ENCODE results near the gene KRTAP10-6.

The KRTAP10-6 gene

DNA sequence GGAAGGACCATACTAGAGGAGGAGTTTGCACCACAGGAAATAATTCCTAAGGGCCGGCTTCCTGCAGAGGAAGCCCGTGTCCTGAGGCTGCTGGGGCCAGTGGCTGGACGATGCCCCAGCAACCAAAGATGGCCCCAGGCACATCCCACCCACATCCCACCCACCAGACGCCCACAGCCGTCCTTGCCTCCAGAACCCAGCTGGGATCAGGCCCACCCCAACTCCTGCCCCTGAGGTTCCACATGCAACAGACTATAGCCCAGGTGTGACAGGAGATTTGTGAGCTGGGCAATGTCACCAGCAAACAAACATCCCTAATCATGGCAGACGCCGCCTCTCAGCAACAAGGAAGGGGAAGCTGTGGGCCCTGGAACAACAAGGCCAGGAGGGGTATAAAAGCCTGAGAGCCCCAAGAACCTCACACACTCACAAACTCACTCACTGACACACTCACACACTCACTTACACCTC lies 34.4 kb upstream of the KRTAP10-6 start, which contains the start of gene KRTAP10-9:
Gene KRTAP10-9, plus strand, starts transcription at position 421 of the 471 bp plus-strand sequence. CDS start 79 bp downstream, outside the sequence.
- Mint-ChIP-seq H3K36me3 (peaks cover 32% of the 10 kb centered on the region), H3K4me1 (peaks cover 12% of the 10 kb centered on the region), H3K9me3 (peaks cover 49% of the 10 kb centered on the region), H3K27ac (no peak within 1 kb of the TSS), H3K27me3 (peaks cover 18% of the 10 kb centered on the region), H3K4me3 (no peak within 1 kb of the TSS)
- DNase-seq = no peak
- CTCF ChIA-PET = no interaction called here

DNA sequence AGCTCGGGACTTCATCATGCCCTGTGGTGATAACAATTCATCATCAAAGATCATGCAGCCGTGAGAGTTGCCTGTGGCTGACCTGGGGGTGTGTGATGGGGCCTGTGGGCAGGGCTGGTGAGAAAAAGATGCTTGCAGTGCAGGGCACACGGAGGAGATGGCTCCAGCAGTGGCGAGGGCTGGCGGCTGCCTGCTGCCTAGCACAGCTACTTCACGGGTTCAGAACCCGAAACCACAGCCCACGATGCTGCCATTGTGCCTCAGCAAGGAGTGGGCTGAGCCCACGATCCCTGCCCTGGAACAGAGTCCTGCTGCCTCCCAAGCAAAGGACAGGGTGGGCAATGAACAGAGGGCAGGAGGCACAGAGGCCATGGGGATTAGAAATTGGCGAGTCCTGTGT lies 34.0 kb upstream of the KRTAP10-6 start:
- H3K4me3 Mint-ChIP-seq = no peak overlapping the region
- peaks cover 18% of the 10 kb centered on the region for H3K27me3 Mint-ChIP-seq
- DNase-seq = no peak
- peaks cover 31% of the 10 kb centered on the region for H3K36me3 Mint-ChIP-seq
- H3K27ac Mint-ChIP-seq = no peak overlapping the region
- H3K9me3 Mint-ChIP-seq = peaks cover 48% of the 10 kb centered on the region
- peaks cover 12% of the 10 kb centered on the region for H3K4me1 Mint-ChIP-seq
- CTCF ChIA-PET = no interaction called here

DNA sequence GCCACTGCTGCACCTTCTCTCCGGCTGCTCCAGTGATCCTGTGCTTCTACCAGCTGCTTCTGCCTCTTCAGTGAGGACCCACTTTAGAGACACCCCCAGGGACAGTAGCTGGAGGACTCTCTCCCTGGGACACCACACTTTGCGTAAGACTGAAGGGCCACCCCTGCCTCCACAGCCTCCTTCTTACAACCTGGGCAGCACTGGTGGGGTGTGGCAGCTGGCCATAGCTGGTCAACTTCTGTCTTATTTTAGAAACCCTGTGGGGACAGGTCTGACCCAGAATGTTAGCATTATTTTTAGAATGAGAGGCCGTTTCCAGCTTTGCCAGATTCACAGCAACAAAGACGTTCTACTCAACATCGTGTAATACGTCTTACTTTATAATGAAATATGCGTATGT lies 33.5 kb upstream of the KRTAP10-6 start:
- DNase-seq = no peak
- no peak overlapping the region for H3K27ac Mint-ChIP-seq
- H3K27me3 Mint-ChIP-seq = peaks cover 18% of the 10 kb centered on the region
- peaks cover 29% of the 10 kb centered on the region for H3K36me3 Mint-ChIP-seq
- CTCF ChIA-PET = no interaction called here
- peaks cover 12% of the 10 kb centered on the region for H3K4me1 Mint-ChIP-seq
- peaks cover 45% of the 10 kb centered on the region for H3K9me3 Mint-ChIP-seq
- no peak overlapping the region for H3K4me3 Mint-ChIP-seq

DNA sequence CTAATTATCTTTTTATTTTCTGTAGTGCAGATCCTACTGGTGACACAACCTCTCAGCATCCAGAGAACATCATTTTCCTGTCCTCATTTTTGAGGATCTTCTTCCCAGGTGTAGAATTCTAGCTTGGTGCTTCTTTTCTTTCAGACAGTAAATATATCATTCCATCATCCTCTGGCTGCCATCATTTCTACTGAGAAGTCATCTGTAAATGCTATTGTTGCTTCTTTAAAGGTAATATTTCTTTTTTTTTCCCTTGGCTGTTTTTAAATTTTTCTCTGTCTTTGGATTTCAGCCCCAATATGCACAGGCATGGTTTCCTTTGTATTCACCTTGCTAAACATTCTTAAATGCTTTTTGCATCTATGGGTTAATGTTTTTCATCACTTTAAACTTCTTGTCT lies 31.3 kb upstream of the KRTAP10-6 start:
- CTCF ChIA-PET = interaction anchor here (1.0 kb wide), 1 partner anchor 31 kb away, joined by 3 read pairs; the partner anchor contains the start of gene KRTAP12-4
- H3K27me3 Mint-ChIP-seq = peaks cover 12% of the 10 kb centered on the region
- no peak for DNase-seq
- H3K4me3 Mint-ChIP-seq = no peak overlapping the region
- H3K4me1 Mint-ChIP-seq = peaks cover 16% of the 10 kb centered on the region
- peaks cover 40% of the 10 kb centered on the region for H3K36me3 Mint-ChIP-seq
- no peak overlapping the region for H3K27ac Mint-ChIP-seq
- peaks cover 54% of the 10 kb centered on the region for H3K9me3 Mint-ChIP-seq

DNA sequence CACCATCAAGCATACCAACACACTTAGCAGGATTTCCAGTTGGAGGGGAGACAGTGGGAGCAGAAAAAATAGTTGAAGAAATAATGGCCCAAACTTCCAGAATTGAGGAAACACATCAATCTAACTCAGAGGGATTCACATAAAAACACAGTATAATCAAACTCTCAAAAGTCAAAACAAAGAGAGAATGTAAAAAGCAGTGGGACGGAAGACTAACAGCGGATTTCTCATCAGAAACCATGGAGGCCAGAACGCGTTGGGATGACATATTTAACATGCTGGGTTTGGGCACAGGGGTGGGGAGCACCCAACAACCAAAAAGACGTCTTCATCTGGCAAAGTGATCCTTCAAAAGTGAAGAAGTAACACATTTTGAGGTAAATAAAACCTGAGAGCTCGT lies 27.6 kb upstream of the KRTAP10-6 start:
- DNase-seq = no peak
- peaks cover 55% of the 10 kb centered on the region for H3K9me3 Mint-ChIP-seq
- no peak overlapping the region for H3K4me3 Mint-ChIP-seq
- H3K27me3 Mint-ChIP-seq = peaks cover 10% of the 10 kb centered on the region
- H3K36me3 Mint-ChIP-seq = peaks cover 44% of the 10 kb centered on the region
- H3K27ac Mint-ChIP-seq = peak overlapping the region; percentile 91
- peaks cover 39% of the 10 kb centered on the region for H3K4me1 Mint-ChIP-seq
- CTCF ChIA-PET = no interaction called here

DNA sequence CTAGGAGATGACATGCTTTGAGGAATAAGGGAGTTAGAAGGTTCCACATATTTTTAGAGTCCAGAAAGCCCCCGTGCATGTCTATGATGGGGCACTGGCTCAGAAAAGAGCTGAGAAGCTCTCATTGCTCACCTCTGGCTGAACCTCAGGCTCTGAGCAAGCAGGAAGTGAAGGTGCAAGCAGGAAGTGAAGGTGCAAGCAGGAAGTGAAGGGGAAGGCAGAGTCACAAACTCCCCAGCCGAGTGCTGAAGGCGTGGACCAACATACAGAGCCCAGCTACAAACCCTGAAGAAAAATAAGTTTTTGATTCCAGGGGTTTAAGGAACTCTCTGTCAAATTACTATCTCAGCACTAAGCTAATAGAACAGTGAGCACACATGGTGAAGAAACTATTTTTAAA lies 26.6 kb upstream of the KRTAP10-6 start:
- Mint-ChIP-seq H3K4me1 (peaks cover 41% of the 10 kb centered on the region), H3K27ac (peak overlapping the region; percentile 91), H3K9me3 (peaks cover 47% of the 10 kb centered on the region), H3K27me3 (peaks cover 6% of the 10 kb centered on the region), H3K4me3 (peak overlapping the region; percentile 30), H3K36me3 (peaks cover 38% of the 10 kb centered on the region)
- peak; percentile 71 for DNase-seq
- CTCF ChIA-PET = interaction anchor here (0.5 to 1.2 kb wide), 3 partner anchors 35 to 45 kb away, joined by 3 read pairs; no protein-coding TSS in a partner anchor

DNA sequence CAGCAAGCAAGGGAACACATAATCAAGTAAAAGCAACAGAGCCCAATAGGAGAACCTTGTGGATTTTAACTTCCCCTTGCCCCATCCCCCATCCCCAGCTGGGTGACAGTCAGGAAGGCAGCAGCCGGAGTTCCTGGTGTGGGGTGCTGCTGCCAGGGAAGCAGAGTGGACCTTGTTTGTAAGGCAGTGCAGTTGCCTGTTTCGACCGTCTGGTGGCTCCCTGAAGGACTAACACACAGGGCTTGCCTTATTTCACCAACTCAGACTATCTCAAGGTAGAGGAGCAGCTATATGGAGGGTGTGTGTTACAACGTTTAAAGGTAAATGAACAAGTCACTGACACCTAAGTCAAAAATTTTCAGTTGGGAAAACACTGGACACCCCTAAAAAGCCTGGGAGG lies 26.2 kb upstream of the KRTAP10-6 start:
- Mint-ChIP-seq H3K9me3 (peaks cover 43% of the 10 kb centered on the region), H3K36me3 (peaks cover 37% of the 10 kb centered on the region), H3K27ac (peak overlapping the region; percentile 91), H3K4me1 (peaks cover 41% of the 10 kb centered on the region), H3K27me3 (peaks cover 6% of the 10 kb centered on the region), H3K4me3 (peak overlapping the region; percentile 30)
- CTCF ChIA-PET = interaction anchor here (0.9 to 1.2 kb wide), 2 partner anchors 35 to 46 kb away, joined by 3 read pairs; no protein-coding TSS in a partner anchor
- no peak for DNase-seq

DNA sequence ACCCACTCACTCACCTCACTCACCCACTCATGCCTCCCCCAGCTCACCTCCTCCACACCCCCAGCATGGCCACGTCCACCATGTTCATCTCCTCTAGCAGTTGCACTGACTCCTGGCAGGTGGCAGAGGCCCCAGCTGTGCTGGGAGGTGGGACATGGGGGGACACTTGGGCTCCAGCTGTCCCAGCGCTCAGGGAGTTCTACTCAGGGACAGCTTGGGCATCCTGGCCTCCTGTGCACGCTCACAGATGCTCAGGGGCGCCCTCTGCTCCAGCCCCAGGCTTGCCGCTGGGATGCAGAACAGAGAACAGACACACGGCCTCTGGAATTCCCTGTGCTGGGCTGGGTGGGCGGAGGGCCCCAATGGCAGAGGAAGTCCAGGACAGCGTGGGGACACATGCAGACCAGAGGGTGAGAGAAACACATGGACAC lies 24.8 kb upstream of the KRTAP10-6 start:
- CTCF ChIA-PET = no interaction called here
- Mint-ChIP-seq H3K9me3 (peaks cover 38% of the 10 kb centered on the region), H3K27me3 (peaks cover 11% of the 10 kb centered on the region), H3K27ac (no peak overlapping the region), H3K4me1 (peaks cover 41% of the 10 kb centered on the region), H3K4me3 (no peak overlapping the region), H3K36me3 (peaks cover 29% of the 10 kb centered on the region)
- DNase-seq = no peak

DNA sequence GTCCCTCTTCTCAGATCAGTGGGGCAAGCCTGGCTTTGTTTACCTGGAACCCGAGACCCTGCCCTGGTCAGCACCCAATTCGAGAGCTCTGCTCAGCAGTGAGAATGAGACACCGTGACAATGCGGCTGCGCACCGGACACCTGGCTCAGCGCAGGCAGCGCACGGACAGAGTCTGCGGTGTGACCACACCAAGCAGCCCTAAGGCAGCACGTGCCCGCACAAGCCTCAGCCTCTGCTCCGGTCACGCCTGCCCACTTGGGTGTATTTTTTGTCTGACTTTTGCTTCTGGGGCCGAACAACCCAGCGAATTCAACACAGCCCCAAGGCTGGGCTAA lies 24.3 kb upstream of the KRTAP10-6 start:
- H3K27ac Mint-ChIP-seq = no peak overlapping the region
- H3K4me3 Mint-ChIP-seq = no peak overlapping the region
- H3K27me3 Mint-ChIP-seq = peaks cover 11% of the 10 kb centered on the region
- DNase-seq = no peak
- peaks cover 41% of the 10 kb centered on the region for H3K4me1 Mint-ChIP-seq
- peaks cover 38% of the 10 kb centered on the region for H3K9me3 Mint-ChIP-seq
- CTCF ChIA-PET = no interaction called here
- peaks cover 26% of the 10 kb centered on the region for H3K36me3 Mint-ChIP-seq

DNA sequence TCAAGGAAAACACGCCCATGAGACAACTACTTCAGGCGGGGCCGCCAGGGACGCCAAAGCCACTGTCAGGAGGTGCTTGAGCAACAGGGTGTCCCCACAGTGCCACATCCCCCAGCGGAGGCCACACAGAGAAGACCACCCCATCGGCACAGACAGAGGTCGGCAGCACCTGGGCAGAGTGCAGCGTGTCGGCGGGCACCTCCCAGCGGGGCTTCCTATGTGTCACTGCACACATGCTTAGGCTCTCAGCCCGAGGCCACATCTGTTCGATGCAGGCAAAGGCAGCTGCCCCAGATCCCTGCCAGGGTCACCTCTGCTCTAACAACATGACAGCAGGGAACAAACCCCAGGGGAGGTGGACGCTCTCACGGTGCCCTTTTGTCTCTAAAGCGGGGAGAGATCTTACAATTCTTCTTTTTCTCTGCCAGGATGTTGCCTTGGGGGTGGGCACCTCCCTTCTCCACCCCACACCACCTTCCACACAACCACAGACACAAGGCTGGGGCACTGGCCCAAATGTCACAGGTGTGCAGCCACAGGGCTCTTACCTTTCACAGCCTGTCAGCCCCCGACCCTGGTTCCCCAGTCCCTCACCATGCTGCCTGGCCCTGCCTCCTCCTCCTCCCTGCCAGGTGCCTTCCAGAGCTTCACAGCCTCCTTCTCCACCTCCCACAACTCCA lies 23.7 kb upstream of the KRTAP10-6 start:
- Mint-ChIP-seq H3K36me3 (peaks cover 31% of the 10 kb centered on the region), H3K27me3 (peaks cover 11% of the 10 kb centered on the region), H3K9me3 (peaks cover 44% of the 10 kb centered on the region), H3K4me3 (no peak overlapping the region), H3K4me1 (peaks cover 41% of the 10 kb centered on the region), H3K27ac (no peak overlapping the region)
- DNase-seq = no peak
- CTCF ChIA-PET = no interaction called here

DNA sequence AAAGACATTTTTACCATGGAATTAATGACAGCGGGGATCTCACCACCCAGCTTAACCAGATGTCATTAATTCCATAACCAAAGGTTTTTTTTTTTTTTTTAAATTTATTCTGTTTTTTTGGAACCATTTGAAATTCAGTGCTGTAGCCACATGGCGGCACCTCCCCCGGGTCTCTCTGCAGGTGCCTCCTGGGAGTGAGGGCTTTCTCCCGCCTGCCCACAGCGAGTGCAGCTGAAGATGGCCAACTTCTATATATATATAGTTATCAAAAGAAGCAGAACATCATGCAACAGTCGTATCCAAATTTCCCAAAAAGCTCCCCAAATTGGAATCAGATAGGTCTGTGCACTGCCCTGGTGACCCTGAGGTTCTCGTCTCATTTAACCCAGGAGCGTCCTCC lies 23.2 kb upstream of the KRTAP10-6 start:
- DNase-seq = no peak
- CTCF ChIA-PET = no interaction called here
- peaks cover 27% of the 10 kb centered on the region for H3K36me3 Mint-ChIP-seq
- H3K4me1 Mint-ChIP-seq = peaks cover 41% of the 10 kb centered on the region
- no peak overlapping the region for H3K27ac Mint-ChIP-seq
- H3K27me3 Mint-ChIP-seq = peaks cover 14% of the 10 kb centered on the region
- no peak overlapping the region for H3K4me3 Mint-ChIP-seq
- peaks cover 44% of the 10 kb centered on the region for H3K9me3 Mint-ChIP-seq

DNA sequence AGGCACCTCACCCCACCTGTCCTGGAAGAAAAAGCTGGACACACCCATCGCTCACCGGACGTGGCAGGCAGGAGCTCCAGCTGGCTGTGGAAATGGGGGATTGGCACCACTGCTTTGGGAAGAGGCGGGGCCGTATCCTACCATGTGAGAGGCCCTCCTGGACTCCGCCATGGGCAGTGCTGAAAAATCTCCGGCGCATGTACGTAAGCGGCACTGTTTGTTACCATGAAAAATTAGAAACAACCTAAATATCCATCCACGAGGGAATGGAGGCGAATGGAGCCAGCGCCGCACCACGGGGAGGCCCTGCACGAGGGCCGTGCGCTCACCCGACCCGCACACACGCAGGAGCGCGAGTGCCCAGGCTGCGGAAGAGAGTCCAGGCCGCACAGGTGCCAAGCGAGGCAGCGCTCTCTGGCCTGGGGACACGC lies 22.7 kb upstream of the KRTAP10-6 start:
- no peak for DNase-seq
- Mint-ChIP-seq H3K27ac (no peak overlapping the region), H3K4me1 (peaks cover 39% of the 10 kb centered on the region), H3K4me3 (no peak overlapping the region), H3K36me3 (peaks cover 24% of the 10 kb centered on the region), H3K9me3 (peaks cover 45% of the 10 kb centered on the region), H3K27me3 (peaks cover 17% of the 10 kb centered on the region)
- CTCF ChIA-PET = no interaction called here

DNA sequence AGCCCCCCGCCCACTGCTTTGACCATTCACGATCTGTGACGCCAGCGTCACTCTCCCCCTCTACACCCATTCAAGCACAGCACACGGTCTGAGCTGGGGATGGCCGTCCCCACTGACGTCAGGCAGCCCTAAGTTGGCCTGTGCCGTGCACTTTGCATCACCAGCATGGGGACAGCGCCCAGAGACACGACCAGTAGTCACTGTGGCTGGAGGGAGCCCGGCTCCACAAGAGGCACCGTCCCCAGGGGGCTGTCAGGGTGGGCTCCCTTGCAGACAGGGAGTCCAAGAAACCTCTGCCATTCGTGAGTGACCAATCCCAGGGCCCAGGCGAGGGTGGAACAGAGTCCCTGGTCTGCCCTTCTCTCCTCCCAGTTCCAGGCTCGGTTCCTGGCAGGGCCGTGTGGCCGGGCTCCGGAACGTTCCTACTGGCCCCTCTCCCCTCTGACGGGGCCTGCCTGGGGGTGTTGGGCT lies 21.9 kb upstream of the KRTAP10-6 start:
- Mint-ChIP-seq H3K27me3 (peaks cover 17% of the 10 kb centered on the region), H3K27ac (no peak overlapping the region), H3K4me3 (no peak overlapping the region), H3K9me3 (peaks cover 45% of the 10 kb centered on the region), H3K4me1 (peaks cover 31% of the 10 kb centered on the region), H3K36me3 (peaks cover 19% of the 10 kb centered on the region)
- CTCF ChIA-PET = no interaction called here
- DNase-seq = no peak

DNA sequence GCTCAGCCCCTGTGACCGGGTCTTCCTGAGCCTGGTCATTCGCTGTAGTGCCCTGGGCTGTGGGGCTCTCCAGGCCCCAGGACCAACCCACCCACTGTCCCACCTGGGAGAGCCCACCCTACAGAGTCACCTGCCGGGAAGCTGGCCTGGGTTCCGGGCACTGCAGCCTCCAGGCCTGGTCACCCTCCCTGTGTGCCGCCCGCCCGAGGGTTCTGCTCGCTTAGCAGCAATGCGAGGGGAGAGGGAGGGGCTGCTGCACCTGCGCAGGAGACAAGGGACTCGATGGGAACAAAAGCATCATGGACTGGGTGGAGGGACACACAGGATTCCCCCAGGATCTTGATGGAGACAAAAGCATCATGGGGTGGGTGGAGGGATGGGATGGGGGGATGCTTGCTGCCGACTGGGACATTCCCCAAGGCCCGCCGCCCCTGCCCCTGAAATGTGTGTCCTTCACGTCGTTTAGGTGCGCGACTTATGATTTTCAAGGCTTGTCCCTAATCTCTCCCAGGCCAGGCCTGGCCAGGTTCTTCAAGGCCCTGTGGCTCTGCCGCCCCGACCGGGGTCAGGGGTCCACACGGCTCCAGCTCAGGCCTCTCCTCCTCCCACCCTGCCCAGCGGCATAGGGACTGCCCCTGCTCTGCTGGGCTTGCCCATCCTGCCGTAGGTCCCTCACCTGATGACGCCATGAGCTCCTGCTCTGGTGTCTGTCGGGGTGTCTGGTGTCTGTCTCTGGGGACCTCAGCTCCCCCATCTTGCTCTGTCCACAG lies 21.3 kb upstream of the KRTAP10-6 start:
- H3K27me3 Mint-ChIP-seq = peaks cover 17% of the 10 kb centered on the region
- no peak for DNase-seq
- peaks cover 13% of the 10 kb centered on the region for H3K36me3 Mint-ChIP-seq
- no peak overlapping the region for H3K27ac Mint-ChIP-seq
- CTCF ChIA-PET = no interaction called here
- H3K9me3 Mint-ChIP-seq = peaks cover 41% of the 10 kb centered on the region
- H3K4me1 Mint-ChIP-seq = peaks cover 25% of the 10 kb centered on the region
- H3K4me3 Mint-ChIP-seq = no peak overlapping the region
